ENCODE data around the gene ABO.

- TF ChIP-seq POLR2A (IDR thresholded peaks at IDR 0.05) (no peak), EP300 (IDR thresholded peaks at IDR 0.05) (no peak)
- TF ChIP-seq, protein P1, sequence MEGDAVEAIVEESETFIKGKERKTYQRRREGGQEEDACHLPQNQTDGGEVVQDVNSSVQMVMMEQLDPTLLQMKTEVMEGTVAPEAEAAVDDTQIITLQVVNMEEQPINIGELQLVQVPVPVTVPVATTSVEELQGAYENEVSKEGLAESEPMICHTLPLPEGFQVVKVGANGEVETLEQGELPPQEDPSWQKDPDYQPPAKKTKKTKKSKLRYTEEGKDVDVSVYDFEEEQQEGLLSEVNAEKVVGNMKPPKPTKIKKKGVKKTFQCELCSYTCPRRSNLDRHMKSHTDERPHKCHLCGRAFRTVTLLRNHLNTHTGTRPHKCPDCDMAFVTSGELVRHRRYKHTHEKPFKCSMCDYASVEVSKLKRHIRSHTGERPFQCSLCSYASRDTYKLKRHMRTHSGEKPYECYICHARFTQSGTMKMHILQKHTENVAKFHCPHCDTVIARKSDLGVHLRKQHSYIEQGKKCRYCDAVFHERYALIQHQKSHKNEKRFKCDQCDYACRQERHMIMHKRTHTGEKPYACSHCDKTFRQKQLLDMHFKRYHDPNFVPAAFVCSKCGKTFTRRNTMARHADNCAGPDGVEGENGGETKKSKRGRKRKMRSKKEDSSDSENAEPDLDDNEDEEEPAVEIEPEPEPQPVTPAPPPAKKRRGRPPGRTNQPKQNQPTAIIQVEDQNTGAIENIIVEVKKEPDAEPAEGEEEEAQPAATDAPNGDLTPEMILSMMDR (IDR thresholded peaks at IDR 0.05): no peak
Observed at GRCh38 chr9:133290751-133291302, 15.8 kb upstream of the ABO start.

Measured in ovary (tissue), 3 donors.